GM12878 (cell line): ENCODE measurements around the gene CRY1. TPM values are rescaled to one million over a fixed set of nuclear protein-coding genes. Genes with fewer than 3 reads are reported as not detected.

Experiments
- ATAC-seq: fragments of 200-7000 bp; cut with Tn5 transposase; 3 replicates; pipeline ENCODE4 v1.9.1; 2020; ENCODE audit warnings: mild to moderate bottlenecking, moderate library complexity
- BruUV-seq: library from RNA; stranded (reverse); fragments of 400-500 nt; replicated peaks from 2 replicates; lab custom pipeline; 2021; lab: Mats Ljungman, UMichigan
- CTCF ChIA-PET: fragments of 300-600 bp; sonication (Branson Sonifier 250); formaldehyde crosslinking; extraction: SDS; loops from one replicate; lab custom pipeline; 2021; ENCODE audit warnings: inconsistent platforms; lab: Yijun Ruan, JAX
- POLR2A ChIA-PET: fragments of 350-600 bp; formaldehyde crosslinking; extraction: SDS; loops from one replicate; lab custom pipeline; 2021; ENCODE audit warnings: inconsistent platforms; lab: Charles Lee
- RAD21 ChIA-PET: fragments of 300-600 bp; sonication (Branson Sonifier 250); formaldehyde crosslinking; loops from one replicate; lab custom pipeline; 2023; ENCODE audit warnings: antibody characterized with exemption; ENCODE audit not compliant: unreplicated experiment; lab: Charles Lee
- SMC1A ChIA-PET: fragments of 300-600 bp; sonication (Branson Sonifier 250); formaldehyde crosslinking; loops from one replicate; lab custom pipeline; 2023; ENCODE audit not compliant: unreplicated experiment, uncharacterized antibody; lab: Charles Lee
- DNase-seq: peaks from one replicate; pipeline ENCODE4 v3.0.0-alpha.2; 2011; ENCODE audit warnings: low read depth, low spot score
- FAIRE-seq: peaks from 3 replicates; lab custom pipeline; 2011; peaks lifted over from hg19 to GRCh38; lab: Jason Lieb, UNC
- H2AFZ ChIP-seq: 2 replicates; pipeline ENCODE4 v1.6.0; 2011; ENCODE audit warnings: low read depth, low read length, control low read depth; ENCODE audit not compliant: control insufficient read depth
- H3K27ac ChIP-seq: 2 replicates; pipeline ENCODE4 v1.5.1; 2011; ENCODE audit warnings: control low read depth; ENCODE audit not compliant: control insufficient read depth, insufficient read depth
- H3K27me3 ChIP-seq, 2 experiments: replicated peaks in 1 of 2; 2 replicates each; pipeline versions ENCODE4 v1.6.0 to v1.6.1; 2011; ENCODE audit warnings: low read length in 1 of 2; ENCODE audit not compliant: control insufficient read depth in 2 of 2, insufficient read depth in 2 of 2
- H3K36me3 ChIP-seq, 2 experiments: 2 replicates each; pipeline ENCODE4 v1.5.1; 2011; ENCODE audit warnings: low read length in 1 of 2; ENCODE audit not compliant: control insufficient read depth in 2 of 2, insufficient read depth in 2 of 2
- H3K4me1 ChIP-seq: 2 replicates; pipeline ENCODE4 v1.6.1; 2011; ENCODE audit warnings: mild to moderate bottlenecking, low read length, moderate library complexity, mixed read lengths; ENCODE audit not compliant: control insufficient read depth, insufficient read depth
- H3K4me2 ChIP-seq: 2 replicates; pipeline ENCODE4 v1.6.0; 2011; ENCODE audit warnings: control low read depth; ENCODE audit not compliant: control insufficient read depth, insufficient read depth
- H3K4me3 ChIP-seq: fragments of 200-600 bp; sonication (generic); 2 replicates; pipeline ENCODE4 v1.5.1; 2016
- H3K79me2 ChIP-seq: 2 replicates; pipeline ENCODE4 v1.6.0; 2011; ENCODE audit warnings: low read length; ENCODE audit not compliant: control insufficient read depth, insufficient read depth
- H3K9ac ChIP-seq: 2 replicates; pipeline ENCODE4 v1.8.0; 2011; ENCODE audit warnings: low read length, control low read depth, mixed read lengths; ENCODE audit not compliant: control insufficient read depth, insufficient read depth
- H3K9me3 ChIP-seq: replicated peaks from 3 replicates; pipeline ENCODE4 v1.5.1; 2011; ENCODE audit warnings: mild to moderate bottlenecking, low read length; ENCODE audit not compliant: control insufficient read depth, insufficient read depth
- H4K20me1 ChIP-seq: 2 replicates; pipeline ENCODE4 v1.6.0; 2011; ENCODE audit not compliant: control insufficient read depth, insufficient read depth
- IKZF1 ChIP-seq: fragments of 450-650 bp; conservative IDR thresholded peaks from 2 replicates; pipeline ENCODE4 v1.6.1; 2017; ENCODE audit warnings: antibody characterized with exemption, mild to moderate bottlenecking
- IKZF2 ChIP-seq, 2 experiments: fragments of 450-650 bp; IDR thresholded peaks; 2 replicates each; pipeline ENCODE4 v1.6.1; 2017; ENCODE audit warnings: mild to moderate bottlenecking in 2 of 2, moderate library complexity in 2 of 2
- JUNB ChIP-seq: IDR thresholded peaks from 2 replicates; pipeline ENCODE4 v1.6.1; 2016; ENCODE audit warnings: antibody characterized with exemption, mild to moderate bottlenecking
- NR2F1 ChIP-seq: fragments of 450-650 bp; conservative IDR thresholded peaks from 2 replicates; pipeline ENCODE4 v1.6.1; 2017; ENCODE audit warnings: mild to moderate bottlenecking
- POU2F2 ChIP-seq: IDR thresholded peaks from 3 replicates; pipeline ENCODE4 v1.6.1; 2011; ENCODE audit warnings: low read depth, mild to moderate bottlenecking, low read length, borderline replicate concordance
- RAD21 ChIP-seq: IDR thresholded peaks from 2 replicates; pipeline ENCODE4 v1.6.1; 2011; ENCODE audit warnings: mild to moderate bottlenecking, low read depth, low read length, moderate library complexity; ENCODE audit not compliant: insufficient read depth
- RUNX3 ChIP-seq: IDR thresholded peaks from 2 replicates; pipeline ENCODE4 v1.6.1; 2012; ENCODE audit warnings: low read length, inconsistent platforms
- SMC3 ChIP-seq: IDR thresholded peaks from 2 replicates; pipeline ENCODE4 v1.6.1; 2011; ENCODE audit warnings: low read length, improper control_type of control experiment, borderline replicate concordance
- SREBF1 ChIP-seq: IDR thresholded peaks from 2 replicates; pipeline ENCODE4 v1.6.1; 2012; ENCODE audit warnings: mild to moderate bottlenecking, low read length
- SRF ChIP-seq, 2 experiments: IDR thresholded peaks; 2 replicates each; pipeline ENCODE4 v1.6.1; 2011; ENCODE audit warnings: low read depth in 2 of 2, low read length in 2 of 2, mild to moderate bottlenecking in 1 of 2, moderate library complexity in 1 of 2
- YY1 ChIP-seq: IDR thresholded peaks from 2 replicates; pipeline ENCODE4 v1.6.1; 2011; ENCODE audit warnings: low read depth, mild to moderate bottlenecking, low read length
- ZNF217 ChIP-seq: fragments of 450-650 bp; IDR thresholded peaks from 2 replicates; pipeline ENCODE4 v1.6.1; 2017; ENCODE audit warnings: antibody characterized with exemption, mild to moderate bottlenecking
- ZNF24 ChIP-seq: fragments of 450-650 bp; IDR thresholded peaks from 2 replicates; pipeline ENCODE4 v1.6.1; 2017; ENCODE audit warnings: antibody characterized with exemption, mild to moderate bottlenecking
- WGBS: methylation state at CpG from one replicate; pipeline ENCODE4 v1.1.6; 2016; ENCODE audit warnings: low lambda C conversion rate; ENCODE audit not compliant: insufficient replicate concordance, insufficient coverage; ENCODE audit errors: missing lambda C conversion rate; 5-methylcytosine and 5-hydroxymethylcytosine counted together
- in situ Hi-C: fragments of 300-500 bp; cut with MboI; formaldehyde crosslinking; loops from 9 replicates; pipeline ENCODE4 v1.14.3; 2018; ENCODE audit warnings: mixed read lengths
- intact Hi-C: fragments of 100-400 bp; cut with micrococcal nuclease; formaldehyde crosslinking; loops from one replicate; pipeline ENCODE4 v1.14.2; 2022; ENCODE audit not compliant: unreplicated experiment
- polyA plus RNA-seq, 11 experiments: library from polyadenylated mRNA; depleted of rRNA in 4 of 11; unstranded in 6 of 11; stranded (reverse) in 5 of 11; fragments of >200 nt; fragmentation: Nextera tagmentation in 4 of 11; fragmentation: Illumina TruSeq in 1 of 11; extraction: Ambion mirVana in 4 of 11; extraction: Trizol in 1 of 11; gene quantifications; 1 replicate in 1 of 11; 2 replicates in 10 of 11; pipeline versions ENCODE4 v1.2.1 to v1.2.3, GENCODE V29; 2011 to 2016; ENCODE audit warnings: inconsistent platforms in 2 of 11, missing spikeins in 2 of 11, low read depth in 1 of 11
- total RNA-seq, 4 experiments: library from RNA; depleted of rRNA in 3 of 4; stranded (reverse); fragments of >200 nt in 3 of 4; fragmentation: Illumina TruSeq in 1 of 4; extraction: Trizol in 1 of 4; gene quantifications; 2 replicates each; pipeline versions ENCODE4 v1.2.1 to v1.2.3, GENCODE V29; 2013 to 2021
- TF ChIP-seq, protein P1 (sequence below), 3 experiments: IDR thresholded peaks in 2 of 3; conservative IDR thresholded peaks in 1 of 3; 2 replicates each; pipeline ENCODE4 v1.5.1; 2011; ENCODE audit warnings: low read depth in 3 of 3, low read length in 3 of 3, mild to moderate bottlenecking in 3 of 3, control low read depth in 2 of 3, moderate library complexity in 2 of 3, inconsistent platforms in 1 of 3, mixed read lengths in 1 of 3; ENCODE audit not compliant: control insufficient read depth in 2 of 3, insufficient read depth in 1 of 3; ENCODE audit errors: extremely low read depth in 1 of 3

Gene CRY1
- total and polyA plus RNA-seq, 10 of the 15 experiments (the other 5 are each of a cell fraction or from before 2014, with no cell fraction given), result 1.6 to 10.9 (median 5.4) TPM

DNA sequence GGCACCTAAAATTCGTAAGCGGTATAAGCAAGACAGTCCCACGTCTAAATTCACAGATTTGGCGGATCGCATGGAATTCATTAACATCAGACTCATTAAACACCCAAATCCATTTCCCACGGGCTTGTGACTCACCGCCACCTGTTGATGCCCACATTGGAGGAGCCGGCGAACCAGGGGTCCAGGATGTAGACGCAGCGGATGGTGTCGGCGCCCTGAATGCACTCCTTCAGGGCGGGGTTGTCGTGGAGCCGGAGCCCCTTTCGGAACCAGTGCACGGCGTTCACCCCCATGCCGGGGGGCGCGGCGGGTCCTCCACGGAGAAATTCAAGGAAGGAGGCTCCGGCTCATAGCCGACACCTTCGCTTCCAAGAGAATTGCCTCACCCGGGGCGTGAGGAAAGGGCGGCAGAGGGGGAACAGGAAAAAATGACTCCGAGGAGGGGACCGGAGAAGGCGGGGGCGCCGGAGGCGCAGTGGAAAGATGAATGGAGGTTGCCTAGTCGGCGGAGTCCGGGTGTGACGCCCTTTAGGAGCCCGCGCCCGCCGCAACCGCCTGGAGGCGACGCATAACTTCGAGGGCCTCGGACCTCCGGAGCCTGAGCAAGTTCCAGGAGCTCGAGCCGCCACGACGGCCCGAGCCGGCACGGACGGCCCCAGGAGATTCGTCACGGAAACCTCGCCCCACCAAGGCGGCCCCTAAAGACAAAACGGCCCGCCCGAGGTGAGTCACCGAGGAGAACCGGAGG is 506 bp downstream of the CRY1 start:
- peak; percentile 58 for ATAC-seq
- H3K4me1 ChIP-seq, result no peaks in the 10 kb centered on the region
- no peak for DNase-seq
- H2AFZ ChIP-seq, result peak overlapping the region; percentile 86
- H3K9ac ChIP-seq, result peak overlapping the region; percentile 56
- RAD21 ChIA-PET, result no interaction called here
- no peaks in the 10 kb centered on the region; the same call in 2 of the 3 replicates for H3K9me3 ChIP-seq
- peaks cover 0 to 2% of the 10 kb centered on the region in 2 experiments; a peak in 1 of 4 replicates for H3K27me3 ChIP-seq
- no peaks in the 10 kb centered on the region for H3K79me2 ChIP-seq
- no peak for FAIRE-seq
- CTCF ChIA-PET, result interaction anchor here (1.4 to 5.9 kb wide), 2 partner anchors 12 to 515 kb away, joined by 3 to 41 read pairs; no protein-coding TSS in a partner anchor
- H3K36me3 ChIP-seq, result no peaks in the 10 kb centered on the region
- peak overlapping the region; percentile 47 for H3K27ac ChIP-seq
- in situ Hi-C loops (no loop called here), intact Hi-C loops (no loop called here)
- TF ChIP-seq ZNF217 (no peak), NR2F1 (0 out of 2 replicates have a peak, but pooled peaks have one; percentile 23), IKZF1 (peak; percentile 65; the same call in 1 of the 2 replicates)
- H3K4me3 ChIP-seq, result peak overlapping the region; percentile 74
- SMC1A ChIA-PET, result no interaction called here
- POLR2A ChIA-PET, result no interaction called here
- peak overlapping the region; percentile 90 for H3K4me2 ChIP-seq
- WGBS, result 19% methylated on average over 64 of the region's 67 CpGs
- BruUV-seq, result no TSS peak
- no peaks in the 10 kb centered on the region for H4K20me1 ChIP-seq

DNA sequence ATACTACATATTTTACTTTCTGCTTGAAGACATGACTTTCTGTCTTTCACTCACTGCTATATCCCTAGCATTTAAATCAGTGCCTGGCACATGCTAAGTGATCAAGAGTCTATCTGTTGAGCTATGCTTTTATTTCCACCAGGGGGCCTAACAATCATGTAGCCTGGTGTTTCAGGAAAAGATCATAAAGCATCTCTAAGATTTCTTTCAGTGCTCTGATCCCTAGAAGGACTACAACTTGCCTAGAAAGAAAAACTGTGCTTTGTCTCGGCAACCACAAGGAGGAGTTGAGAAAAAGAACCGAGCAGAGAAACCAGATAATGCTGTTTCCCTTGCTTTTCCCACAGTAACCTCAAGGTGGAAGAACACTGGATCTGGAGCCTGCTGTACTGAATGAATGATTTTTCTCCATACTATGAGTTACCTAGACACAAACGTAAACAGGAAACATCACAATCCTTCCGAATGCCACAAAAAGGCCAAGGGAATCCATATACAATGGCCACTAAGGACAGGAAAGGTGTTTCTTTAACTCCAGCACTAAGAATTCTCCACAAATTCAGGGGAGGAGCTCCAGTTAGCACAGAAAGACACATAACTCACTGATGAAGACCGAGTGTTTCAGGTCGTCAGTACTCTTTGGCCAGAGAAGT is 1.2 kb downstream of the CRY1 start:
- DNase-seq (peak; percentile 21), ATAC-seq (peak; percentile 43), FAIRE-seq (peak; percentile 89)
- no peaks in the 10 kb centered on the region for H3K79me2 ChIP-seq
- RAD21 ChIA-PET, result interaction anchor here (0.6 to 1.0 kb wide), 2 partner anchors 19 to 514 kb away, joined by 3 read pairs; no protein-coding TSS in a partner anchor
- BruUV-seq, result TSS peak; percentile 70
- H3K27ac ChIP-seq, result no peak overlapping the region
- no peaks in the 10 kb centered on the region for H3K4me1 ChIP-seq
- CTCF ChIA-PET, result interaction anchor here (0.6 to 5.9 kb wide), 7 partner anchors 8 to 991 kb away, joined by 3 to 41 read pairs (median 3); no protein-coding TSS in a partner anchor
- H3K4me3 ChIP-seq, result peak overlapping the region; percentile 74
- peak overlapping the region; percentile 56; the same call in 1 of the 2 replicates for H3K9ac ChIP-seq
- intact Hi-C loops (no loop called here), in situ Hi-C loops (no loop called here)
- H3K4me2 ChIP-seq, result peak overlapping the region; percentile 90
- no peaks in the 10 kb centered on the region; the same call in 2 of the 3 replicates for H3K9me3 ChIP-seq
- POLR2A ChIA-PET, result no interaction called here
- peak overlapping the region; percentile 86 for H2AFZ ChIP-seq
- peaks cover 0 to 2% of the 10 kb centered on the region in 2 experiments; a peak in 1 of 4 replicates for H3K27me3 ChIP-seq
- WGBS, result 6% methylated on average over 6 of the region's 6 CpGs
- H4K20me1 ChIP-seq, result no peaks in the 10 kb centered on the region
- no peaks in the 10 kb centered on the region for H3K36me3 ChIP-seq
- SMC1A ChIA-PET, result no interaction called here
- TF ChIP-seq, protein P1, sequence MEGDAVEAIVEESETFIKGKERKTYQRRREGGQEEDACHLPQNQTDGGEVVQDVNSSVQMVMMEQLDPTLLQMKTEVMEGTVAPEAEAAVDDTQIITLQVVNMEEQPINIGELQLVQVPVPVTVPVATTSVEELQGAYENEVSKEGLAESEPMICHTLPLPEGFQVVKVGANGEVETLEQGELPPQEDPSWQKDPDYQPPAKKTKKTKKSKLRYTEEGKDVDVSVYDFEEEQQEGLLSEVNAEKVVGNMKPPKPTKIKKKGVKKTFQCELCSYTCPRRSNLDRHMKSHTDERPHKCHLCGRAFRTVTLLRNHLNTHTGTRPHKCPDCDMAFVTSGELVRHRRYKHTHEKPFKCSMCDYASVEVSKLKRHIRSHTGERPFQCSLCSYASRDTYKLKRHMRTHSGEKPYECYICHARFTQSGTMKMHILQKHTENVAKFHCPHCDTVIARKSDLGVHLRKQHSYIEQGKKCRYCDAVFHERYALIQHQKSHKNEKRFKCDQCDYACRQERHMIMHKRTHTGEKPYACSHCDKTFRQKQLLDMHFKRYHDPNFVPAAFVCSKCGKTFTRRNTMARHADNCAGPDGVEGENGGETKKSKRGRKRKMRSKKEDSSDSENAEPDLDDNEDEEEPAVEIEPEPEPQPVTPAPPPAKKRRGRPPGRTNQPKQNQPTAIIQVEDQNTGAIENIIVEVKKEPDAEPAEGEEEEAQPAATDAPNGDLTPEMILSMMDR (IDR thresholded peaks at IDR 0.05 in 2 of 3, conservative IDR thresholded peaks at IDR 0.05 in 1 of 3; ENCODE audit: control insufficient read depth in 2 of 3, extremely low read depth in 1 of 3, insufficient read depth in 1 of 3, low read depth in 3 of 3, low read length in 3 of 3), result peak; percentile 32 to 69 (median 42); a peak in 5 of 6 replicates
- peak; percentile 35; the same call in 1 of the 2 replicates for TF ChIP-seq IKZF1
- peak; percentile 47 for TF ChIP-seq RUNX3
- TF ChIP-seq JUNB, result no peak
- peak in 1 of 2 experiments; percentile 37; a peak in 1 of 4 replicates for TF ChIP-seq IKZF2 (IDR thresholded peaks at IDR 0.05)
- TF ChIP-seq POU2F2, result no peak
- peak; percentile 33; the same call in 1 of the 2 replicates for TF ChIP-seq SMC3
- peak; percentile 37 for TF ChIP-seq RAD21
- TF ChIP-seq ZNF24, result peak; percentile 55; the same call in 1 of the 2 replicates
- TF ChIP-seq SRF (IDR thresholded peaks at IDR 0.05; ENCODE audit: low read depth in 2 of 2, low read length in 2 of 2), result no peak
- TF ChIP-seq YY1, result no peak
- no peak for TF ChIP-seq SREBF1
